ENCODE data around the gene UBB.

Gene UBB

DNA sequence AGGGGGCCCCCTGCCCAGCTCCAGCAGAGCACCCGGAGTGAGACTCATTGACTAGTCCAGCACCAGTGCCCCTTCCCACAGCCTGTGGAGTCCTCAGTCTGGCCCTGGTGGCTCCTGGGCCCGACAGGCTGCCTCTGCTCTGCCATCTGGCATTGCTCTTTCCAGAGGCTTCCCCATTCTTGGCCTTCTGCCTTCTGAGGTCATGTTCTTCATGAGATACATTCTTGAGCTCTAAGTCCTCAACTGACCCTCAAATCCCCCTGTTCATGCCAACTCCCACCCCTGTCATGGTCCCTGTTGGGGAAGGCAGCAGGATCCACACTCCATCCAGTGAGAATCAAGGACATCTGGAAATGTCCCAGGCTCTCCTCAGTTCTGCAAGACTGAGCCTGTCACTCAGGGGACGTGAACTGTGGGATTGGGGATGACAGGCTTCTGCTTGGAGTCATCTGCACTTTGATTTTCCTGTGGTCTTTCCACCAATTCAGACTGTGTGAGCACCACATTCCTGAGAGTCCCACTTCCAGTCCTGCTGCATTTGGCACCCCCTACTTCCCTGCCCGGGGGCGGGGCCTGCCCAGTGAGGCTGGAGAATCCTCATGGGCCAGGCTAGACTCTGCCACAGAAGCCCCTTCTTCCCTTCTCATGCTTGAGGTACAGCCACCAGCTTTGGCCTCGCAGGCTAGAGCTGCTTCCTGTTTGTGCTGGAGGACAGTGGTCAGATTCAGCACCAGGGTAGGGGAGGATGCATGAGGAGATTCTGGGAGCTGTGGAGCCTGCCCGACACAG is 37.2 kb downstream of the UBB start:
- no peak for DNase-seq (ENCODE audit: low read depth in 1 of 2, low spot score in 1 of 2)

GRCh38 chr17:16418685-16419068 is 37.8 kb downstream of the UBB start:
- no peak for DNase-seq (ENCODE audit: low read depth in 1 of 2, low spot score in 1 of 2)

GRCh38 chr17:16419074-16419928 is 38.4 kb downstream of the UBB start:
- peak in 1 of 2 donors; percentile 21 for DNase-seq (ENCODE audit: low read depth in 1 of 2, low spot score in 1 of 2)

DNA sequence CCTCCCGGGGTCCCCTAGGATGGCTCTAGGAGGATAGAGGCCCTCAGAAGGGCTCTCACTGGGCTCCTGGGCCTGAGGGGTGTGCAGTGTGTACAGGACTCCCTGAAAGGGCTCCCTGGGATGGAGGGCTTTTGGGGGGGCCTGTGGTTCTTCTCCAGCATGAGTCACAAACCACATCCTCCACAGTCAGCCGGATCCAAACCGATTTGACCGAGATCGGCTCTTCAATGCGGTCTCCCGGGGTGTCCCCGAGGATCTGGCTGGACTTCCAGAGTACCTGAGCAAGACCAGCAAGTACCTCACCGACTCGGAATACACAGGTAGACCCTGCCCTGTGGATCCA is 39.0 kb downstream of the UBB start:
- DNase-seq (ENCODE audit: low read depth in 1 of 2, low spot score in 1 of 2) = no peak

- no peak for DNase-seq (ENCODE audit: low read depth in 1 of 2, low spot score in 1 of 2)
Measured at GRCh38 chr17:16422416-16422815, 41.5 kb downstream of the UBB start.

GRCh38 chr17:16423226-16423872 is 42.5 kb downstream of the UBB start:
- DNase-seq (ENCODE audit: low read depth in 1 of 2, low spot score in 1 of 2) = no peak

DNA sequence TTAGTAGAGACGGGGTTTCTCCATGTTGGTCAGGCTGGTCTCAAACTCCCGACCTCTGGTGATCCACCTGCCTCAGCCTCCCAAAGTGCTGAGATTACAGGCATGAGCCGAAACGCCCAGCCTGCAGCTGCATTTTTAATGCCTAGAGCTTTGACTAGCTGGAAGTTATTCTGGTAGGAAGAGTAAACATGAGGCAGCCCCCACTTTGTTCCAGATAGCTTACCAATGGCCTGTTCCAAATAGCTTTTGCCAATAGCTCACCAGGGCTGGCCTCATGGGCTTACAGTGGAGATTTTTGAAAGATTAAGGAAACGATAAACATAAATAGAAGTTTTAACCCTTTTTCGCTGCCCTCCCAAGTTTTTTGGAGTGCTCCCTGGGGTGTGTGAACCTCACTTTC is 44.3 kb downstream of the UBB start:
- no peak for DNase-seq (ENCODE audit: low read depth in 1 of 2, low spot score in 1 of 2)

DNA sequence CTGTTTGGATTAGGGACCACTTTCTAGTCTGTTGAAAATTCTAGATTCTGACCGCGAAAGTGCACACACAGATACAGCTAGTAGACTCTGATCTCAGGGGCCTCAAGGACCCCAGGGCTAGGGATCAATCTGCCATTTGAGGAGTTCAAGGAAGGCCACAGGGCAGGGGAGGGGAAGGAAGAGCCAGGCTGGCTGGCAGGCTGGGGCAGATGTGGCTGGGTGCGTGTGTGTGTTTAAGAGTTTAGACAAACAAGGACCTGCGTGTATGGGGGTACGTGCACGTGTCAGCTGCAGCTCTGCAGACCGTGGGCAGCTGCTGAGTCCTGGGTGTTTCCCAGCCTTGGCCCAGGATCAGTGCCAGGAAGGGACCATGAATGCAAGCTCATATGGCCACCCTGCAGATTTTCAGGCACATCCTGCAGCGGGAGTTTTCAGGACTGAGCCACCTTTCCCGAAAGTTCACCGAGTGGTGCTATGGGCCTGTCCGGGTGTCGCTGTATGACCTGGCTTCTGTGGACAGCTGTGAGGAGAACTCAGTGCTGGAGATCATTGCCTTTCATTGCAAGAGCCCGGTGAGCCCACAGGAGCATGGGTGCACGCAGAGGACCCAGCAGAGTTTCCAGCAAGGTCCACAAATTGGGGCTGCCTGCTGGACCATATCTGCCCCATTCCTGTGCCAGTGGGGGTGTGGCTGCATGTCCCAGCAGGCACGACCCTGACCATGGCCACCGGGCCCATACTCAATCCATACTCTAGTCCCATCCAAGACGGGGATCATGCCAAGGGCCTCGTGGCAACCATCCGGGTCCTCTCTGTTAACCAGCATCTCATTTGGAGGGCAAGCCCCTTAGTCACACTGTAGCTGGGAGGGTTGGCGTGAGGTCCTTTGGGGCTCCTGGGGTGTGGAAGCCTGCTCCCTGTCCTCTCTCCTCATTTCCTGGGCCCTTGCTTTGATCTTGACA is 45.1 kb downstream of the UBB start:
- DNase-seq (ENCODE audit: low read depth in 1 of 2, low spot score in 1 of 2) = no peak

DNA sequence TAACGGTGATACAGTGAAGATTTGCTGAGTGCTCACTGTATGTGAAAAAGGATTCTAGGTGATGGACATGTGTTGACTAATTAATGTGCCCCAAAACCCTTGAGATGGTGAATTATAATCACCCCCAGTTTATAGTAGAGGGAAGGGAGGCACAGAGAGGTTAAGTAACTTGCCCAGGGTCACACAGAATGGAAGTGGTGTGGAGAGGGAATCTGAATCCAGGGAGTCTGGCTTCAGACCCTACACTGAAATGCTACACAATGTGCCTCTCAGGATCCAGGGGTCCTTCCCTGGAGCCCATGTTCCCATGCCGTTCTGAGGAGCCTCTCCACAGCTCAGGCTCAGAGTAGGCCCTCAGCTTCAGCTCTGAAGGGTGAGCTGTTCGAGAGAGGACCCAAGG is 46.1 kb downstream of the UBB start:
- DNase-seq (ENCODE audit: low read depth in 1 of 2, low spot score in 1 of 2) = no peak

GRCh38 chr17:16428098-16428882 is 47.4 kb downstream of the UBB start:
- DNase-seq (ENCODE audit: low read depth in 1 of 2, low spot score in 1 of 2) = no peak

- no peak for DNase-seq (ENCODE audit: low read depth in 1 of 2, low spot score in 1 of 2)
Measured at GRCh38 chr17:16429083-16429482, 48.2 kb downstream of the UBB start.

DNA sequence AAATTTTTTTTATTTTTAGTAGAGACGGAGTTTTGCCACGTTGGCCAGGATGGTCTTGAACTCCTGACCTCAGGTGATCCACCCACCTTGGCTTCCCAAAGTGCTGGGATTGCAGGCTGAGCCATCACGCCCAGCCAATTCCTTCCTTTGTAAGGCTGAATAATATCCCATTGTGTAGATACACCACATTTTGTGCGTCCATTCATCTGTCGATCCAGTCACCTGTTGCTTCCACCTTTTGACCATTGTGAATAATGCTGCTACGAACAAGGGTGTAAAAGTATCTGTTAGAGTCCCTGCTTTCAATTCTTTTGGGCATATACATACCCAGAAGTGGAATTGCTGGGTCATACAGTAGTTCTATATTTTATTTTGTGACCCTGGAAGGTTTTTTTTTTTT is 49.8 kb downstream of the UBB start:
- no peak for DNase-seq (ENCODE audit: low read depth in 1 of 2, low spot score in 1 of 2)

DNA sequence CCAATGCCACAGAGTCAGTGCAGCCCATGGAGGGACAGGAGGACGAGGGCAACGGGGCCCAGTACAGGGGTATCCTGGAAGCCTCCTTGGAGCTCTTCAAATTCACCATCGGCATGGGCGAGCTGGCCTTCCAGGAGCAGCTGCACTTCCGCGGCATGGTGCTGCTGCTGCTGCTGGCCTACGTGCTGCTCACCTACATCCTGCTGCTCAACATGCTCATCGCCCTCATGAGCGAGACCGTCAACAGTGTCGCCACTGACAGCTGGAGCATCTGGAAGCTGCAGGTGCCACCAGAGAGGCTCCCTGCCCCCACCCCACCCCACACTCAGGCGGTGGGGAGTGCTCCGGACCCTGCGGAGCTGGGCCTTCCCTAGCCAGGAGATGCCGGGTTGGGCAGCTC is 51.1 kb downstream of the UBB start:
- DNase-seq (ENCODE audit: low read depth in 1 of 2, low spot score in 1 of 2) = no peak
